IMR-90 (cell line): ENCODE measurements around the gene ZNF714. TPM values are rescaled to one million over a fixed set of nuclear protein-coding genes. Genes with fewer than 3 reads are reported as not detected.

Experiments
- ATAC-seq: fragments of 200-7000 bp; cut with Tn5 transposase; 2 replicates; pipeline ENCODE4 v1.9.1; 2020; ENCODE audit warnings: low read depth, mild to moderate bottlenecking, moderate library complexity
- BruUV-seq: library from RNA; stranded (reverse); fragments of 400-500 nt; replicated peaks from 2 replicates; lab custom pipeline; 2021; lab: Mats Ljungman, UMichigan
- CTCF ChIA-PET: fragments of 300-600 bp; formaldehyde crosslinking; extraction: SDS; loops from one replicate; lab custom pipeline; 2021; ENCODE audit warnings: antibody characterized with exemption; lab: Yijun Ruan, JAX
- POLR2A ChIA-PET: fragments of 300-600 bp; sonication (Branson Sonifier 250); formaldehyde crosslinking; loops from one replicate; lab custom pipeline; 2022; ENCODE audit warnings: antibody characterized with exemption; ENCODE audit not compliant: unreplicated experiment; lab: Charles Lee
- DNase-seq: peaks from one replicate; pipeline ENCODE4 v3.0.0; 2013
- H2AFZ ChIP-seq: replicated peaks from 2 replicates; pipeline ENCODE3; 2013; ENCODE audit warnings: low read length, mild to moderate bottlenecking; ENCODE audit not compliant: poor library complexity
- H2AK5ac ChIP-seq: 2 replicates; pipeline ENCODE4 v1.6.1; 2013; ENCODE audit warnings: low read depth, low read length, inconsistent platforms
- H2AK9ac ChIP-seq: replicated peaks from 2 replicates; pipeline ENCODE3; 2013; ENCODE audit warnings: mild to moderate bottlenecking, low read depth, low read length, moderate library complexity; ENCODE audit not compliant: poor library complexity
- H2BK120ac ChIP-seq: 2 replicates; pipeline ENCODE4 v1.6.1; 2013; ENCODE audit warnings: low read depth, low read length, inconsistent platforms
- H2BK15ac ChIP-seq: 3 replicates; pipeline ENCODE4 v1.6.1; 2013; ENCODE audit warnings: low read depth, low read length, inconsistent platforms
- H2BK20ac ChIP-seq: 2 replicates; pipeline ENCODE4 v1.6.1; 2013; ENCODE audit warnings: low read depth, mild to moderate bottlenecking, inconsistent platforms, low read length, moderate library complexity
- H2BK5ac ChIP-seq: 2 replicates; pipeline ENCODE4 v1.6.1; 2013; ENCODE audit warnings: mild to moderate bottlenecking, low read depth, low read length, inconsistent platforms; ENCODE audit not compliant: poor library complexity, severe bottlenecking
- H3K14ac ChIP-seq: replicated peaks from 2 replicates; pipeline ENCODE4 v1.6.1; 2013; ENCODE audit warnings: low read depth, low read length, inconsistent platforms
- H3K18ac ChIP-seq: 2 replicates; pipeline ENCODE4 v1.6.1; 2013; ENCODE audit warnings: low read depth, low read length, control low read depth
- H3K23ac ChIP-seq: 2 replicates; pipeline ENCODE4 v1.6.1; 2013; ENCODE audit warnings: low read depth, low read length, inconsistent platforms
- H3K27ac ChIP-seq: 2 replicates; pipeline ENCODE4 v1.5.1; 2013; ENCODE audit warnings: mild to moderate bottlenecking, control low read depth, low read length; ENCODE audit not compliant: insufficient read depth
- H3K27me3 ChIP-seq: 2 replicates; pipeline ENCODE4 v1.6.1; 2013; ENCODE audit warnings: low read length; ENCODE audit not compliant: control insufficient read depth, insufficient read depth
- H3K36me3 ChIP-seq: 2 replicates; pipeline ENCODE4 v1.6.1; 2013; ENCODE audit warnings: low read length, mixed read lengths; ENCODE audit not compliant: control insufficient read depth, insufficient read depth
- H3K4ac ChIP-seq: 2 replicates; pipeline ENCODE4 v1.6.1; 2013; ENCODE audit warnings: low read depth, low read length, inconsistent platforms
- H3K4me1 ChIP-seq: 2 replicates; pipeline ENCODE4 v1.6.1; 2013; ENCODE audit warnings: low read length, mixed read lengths; ENCODE audit not compliant: control insufficient read depth, insufficient read depth
- H3K4me2 ChIP-seq: 2 replicates; pipeline ENCODE4 v1.6.1; 2013; ENCODE audit warnings: low read depth, mild to moderate bottlenecking, control low read depth, low read length, moderate library complexity
- H3K4me3 ChIP-seq: 2 replicates; pipeline ENCODE4 v1.5.1; 2013; ENCODE audit warnings: low read depth, mild to moderate bottlenecking, control low read depth, low read length, moderate library complexity; ENCODE audit not compliant: insufficient read depth
- H3K56ac ChIP-seq: 2 replicates; pipeline ENCODE4 v1.6.1; 2013; ENCODE audit warnings: low read length, inconsistent platforms; ENCODE audit not compliant: insufficient read depth; ENCODE audit errors: extremely low read depth
- H3K79me1 ChIP-seq, 2 experiments: 2 replicates each; pipeline ENCODE4 v1.6.1; 2013; ENCODE audit warnings: low read length in 2 of 2, inconsistent platforms in 1 of 2, low read depth in 1 of 2
- H3K9ac ChIP-seq: 2 replicates; pipeline ENCODE4 v1.6.1; 2013; ENCODE audit warnings: low read depth, low read length, control low read depth
- H3K9me1 ChIP-seq: 2 replicates; pipeline ENCODE4 v1.6.1; 2013; ENCODE audit warnings: low read length, inconsistent platforms; ENCODE audit not compliant: insufficient read depth
- H3K9me3 ChIP-seq: 2 replicates; pipeline ENCODE4 v1.6.1; 2013; ENCODE audit warnings: low read length; ENCODE audit not compliant: control insufficient read depth, insufficient read depth
- H4K20me1 ChIP-seq: 2 replicates; pipeline ENCODE4 v1.6.1; 2013; ENCODE audit warnings: low read length, inconsistent platforms; ENCODE audit not compliant: insufficient read depth
- H4K5ac ChIP-seq: 2 replicates; pipeline ENCODE4 v1.6.1; 2013; ENCODE audit warnings: mild to moderate bottlenecking, low read depth, low read length, control low read depth
- H4K8ac ChIP-seq, 2 experiments: 2 replicates each; pipeline ENCODE4 v1.6.1; 2013; ENCODE audit warnings: low read depth in 2 of 2, low read length in 2 of 2, control low read depth in 1 of 2, inconsistent platforms in 1 of 2
- H4K91ac ChIP-seq: 2 replicates; pipeline ENCODE4 v1.6.1; 2013; ENCODE audit warnings: low read depth, low read length, inconsistent platforms; ENCODE audit not compliant: insufficient read depth
- BHLHE40 ChIP-seq: fragments of 150-350 bp; IDR thresholded peaks from 2 replicates; pipeline ENCODE4 v1.6.1; 2016; ENCODE audit warnings: mild to moderate bottlenecking, low read depth, low read length
- CEBPB ChIP-seq: IDR thresholded peaks from 2 replicates; pipeline ENCODE4 v1.6.1; 2012; ENCODE audit warnings: low read depth, low read length, improper control_type of control experiment
- CHD1 ChIP-seq: IDR thresholded peaks from 2 replicates; pipeline ENCODE4 v1.6.1; 2012; ENCODE audit warnings: low read depth, low read length, improper control_type of control experiment
- FOS ChIP-seq: fragments of 150-350 bp; IDR thresholded peaks from 2 replicates; pipeline ENCODE4 v1.6.1; 2016; ENCODE audit warnings: low read depth, low read length
- MAFK ChIP-seq: IDR thresholded peaks from 2 replicates; pipeline ENCODE4 v1.6.1; 2012; ENCODE audit warnings: low read depth, low read length, improper control_type of control experiment
- MAZ ChIP-seq: IDR thresholded peaks from 2 replicates; pipeline ENCODE4 v1.6.1; 2012; ENCODE audit warnings: low read depth, mild to moderate bottlenecking, low read length, improper control_type of control experiment, moderate library complexity, borderline replicate concordance
- MXI1 ChIP-seq: IDR thresholded peaks from 2 replicates; pipeline ENCODE4 v1.6.1; 2012; ENCODE audit warnings: low read depth, mild to moderate bottlenecking, low read length, moderate library complexity, borderline replicate concordance
- NFE2L2 ChIP-seq: fragments of 150-350 bp; IDR thresholded peaks from 2 replicates; pipeline ENCODE4 v1.6.1; 2016; ENCODE audit warnings: low read depth, mild to moderate bottlenecking, low read length
- POLR2A ChIP-seq: IDR thresholded peaks from 2 replicates; pipeline ENCODE4 v1.6.1; 2012; ENCODE audit warnings: mild to moderate bottlenecking, low read depth, low read length
- RAD21 ChIP-seq: IDR thresholded peaks from 2 replicates; pipeline ENCODE4 v1.6.1; 2012; ENCODE audit warnings: low read length, improper control_type of control experiment
- RCOR1 ChIP-seq: IDR thresholded peaks from 2 replicates; pipeline ENCODE4 v1.6.1; 2012; ENCODE audit warnings: mild to moderate bottlenecking, low read length, improper control_type of control experiment; ENCODE audit not compliant: insufficient replicate concordance
- RFX5 ChIP-seq: IDR thresholded peaks from 2 replicates; pipeline ENCODE4 v1.8.0; 2012; ENCODE audit warnings: low read depth, mild to moderate bottlenecking, low read length, moderate library complexity
- SMC3 ChIP-seq: fragments of 150-350 bp; IDR thresholded peaks from 2 replicates; pipeline ENCODE4 v1.6.1; 2016; ENCODE audit warnings: low read depth, mild to moderate bottlenecking, antibody characterized with exemption, low read length, moderate library complexity
- WGBS, 2 experiments: methylation state at CpG; one replicate each; pipeline versions ENCODE4 v1.1.5 to v1.1.7; 2013; ENCODE audit warnings: missing lambda C conversion rate in 2 of 2; ENCODE audit not compliant: insufficient read length in 1 of 2; ENCODE audit errors: extremely low coverage in 2 of 2; 5-methylcytosine and 5-hydroxymethylcytosine counted together
- dilution Hi-C: fragments of 300-500 bp; cut with HindIII; formaldehyde crosslinking; loops from one replicate; pipeline ENCODE4 v1.14.3; 2018; ENCODE audit warnings: low sequenced_read_pairs; ENCODE audit not compliant: unreplicated experiment
- in situ Hi-C: fragments of 300-500 bp; cut with MboI; formaldehyde crosslinking; loops from 3 replicates; pipeline ENCODE4 v1.14.3; 2019; ENCODE audit warnings: low sequenced_read_pairs, inconsistent platforms, mixed read lengths
- intact Hi-C: fragments of 100-400 bp; cut with micrococcal nuclease; formaldehyde crosslinking; loops from 2 replicates; pipeline ENCODE4 v1.10.0; 2022
- polyA plus RNA-seq, 3 experiments: library from polyadenylated mRNA; depleted of rRNA; stranded (reverse); fragments of >200 nt; gene quantifications; 2 replicates each; pipeline ENCODE4 v1.2.3, GENCODE V29; 2012; ENCODE audit warnings: low replicate concordance in 1 of 3
- total RNA-seq: library from RNA; depleted of rRNA; stranded (reverse); fragments of >200 nt; gene quantifications from 2 replicates; pipeline ENCODE4 v1.2.3, GENCODE V29; 2012
- TF ChIP-seq, protein P1 (sequence below): fragments of 150-350 bp; IDR thresholded peaks from 2 replicates; pipeline ENCODE4 v1.6.1; 2016; ENCODE audit warnings: low read depth, mild to moderate bottlenecking, low read length, moderate library complexity, borderline replicate concordance
- TF ChIP-seq, protein P2 (sequence below): fragments of 150-350 bp; IDR thresholded peaks from 2 replicates; pipeline ENCODE4 v1.6.1; 2017; ENCODE audit warnings: mild to moderate bottlenecking, antibody characterized with exemption, low read length, low read depth
- TF ChIP-seq, protein P3 (sequence below): conservative IDR thresholded peaks from 2 replicates; pipeline ENCODE4 v1.5.1; 2012; ENCODE audit warnings: mild to moderate bottlenecking, low read depth, low read length, improper control_type of control experiment

The ZNF714 gene
- total and polyA plus RNA-seq, 2 of the 4 experiments (the other 2 are of a cell fraction), result 7.2 to 14.3 TPM

DNA sequence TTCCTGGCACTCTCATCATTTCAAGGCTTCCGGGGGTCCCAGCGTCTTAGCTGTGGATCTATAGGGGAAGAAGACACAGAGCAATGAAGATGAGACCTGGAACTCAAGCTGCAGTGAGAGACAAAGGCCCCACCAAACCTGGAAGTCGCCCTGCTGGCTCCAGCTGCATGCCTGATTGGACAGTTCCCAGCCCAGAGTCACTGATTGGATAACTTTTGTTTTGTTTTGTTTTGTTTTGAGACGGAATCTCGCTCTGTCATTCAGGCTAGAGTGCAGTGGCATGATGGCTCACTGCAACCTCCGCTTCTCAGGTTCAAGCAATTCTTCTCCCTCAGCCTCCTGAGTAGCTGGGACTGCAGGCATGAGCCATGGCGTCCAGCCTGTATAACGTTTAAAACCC lies 53.4 kb downstream of the ZNF714 start:
- DNase-seq (no peak), ATAC-seq (no peak)
- H3K56ac ChIP-seq, result no peak overlapping the region
- H2BK5ac ChIP-seq, result no peak overlapping the region
- TF ChIP-seq MAZ (no peak), RCOR1 (no peak), RAD21 (no peak), SMC3 (no peak), CHD1 (no peak), MAFK (no peak), BHLHE40 (no peak), CEBPB (no peak), RFX5 (no peak), FOS (no peak), MXI1 (no peak), NFE2L2 (no peak), POLR2A (no peak)
- TF ChIP-seq, protein P1, sequence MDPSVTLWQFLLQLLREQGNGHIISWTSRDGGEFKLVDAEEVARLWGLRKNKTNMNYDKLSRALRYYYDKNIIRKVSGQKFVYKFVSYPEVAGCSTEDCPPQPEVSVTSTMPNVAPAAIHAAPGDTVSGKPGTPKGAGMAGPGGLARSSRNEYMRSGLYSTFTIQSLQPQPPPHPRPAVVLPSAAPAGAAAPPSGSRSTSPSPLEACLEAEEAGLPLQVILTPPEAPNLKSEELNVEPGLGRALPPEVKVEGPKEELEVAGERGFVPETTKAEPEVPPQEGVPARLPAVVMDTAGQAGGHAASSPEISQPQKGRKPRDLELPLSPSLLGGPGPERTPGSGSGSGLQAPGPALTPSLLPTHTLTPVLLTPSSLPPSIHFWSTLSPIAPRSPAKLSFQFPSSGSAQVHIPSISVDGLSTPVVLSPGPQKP, result no peak
- TF ChIP-seq, protein P2, sequence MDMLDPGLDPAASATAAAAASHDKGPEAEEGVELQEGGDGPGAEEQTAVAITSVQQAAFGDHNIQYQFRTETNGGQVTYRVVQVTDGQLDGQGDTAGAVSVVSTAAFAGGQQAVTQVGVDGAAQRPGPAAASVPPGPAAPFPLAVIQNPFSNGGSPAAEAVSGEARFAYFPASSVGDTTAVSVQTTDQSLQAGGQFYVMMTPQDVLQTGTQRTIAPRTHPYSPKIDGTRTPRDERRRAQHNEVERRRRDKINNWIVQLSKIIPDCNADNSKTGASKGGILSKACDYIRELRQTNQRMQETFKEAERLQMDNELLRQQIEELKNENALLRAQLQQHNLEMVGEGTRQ, result no peak
- TF ChIP-seq, protein P3, sequence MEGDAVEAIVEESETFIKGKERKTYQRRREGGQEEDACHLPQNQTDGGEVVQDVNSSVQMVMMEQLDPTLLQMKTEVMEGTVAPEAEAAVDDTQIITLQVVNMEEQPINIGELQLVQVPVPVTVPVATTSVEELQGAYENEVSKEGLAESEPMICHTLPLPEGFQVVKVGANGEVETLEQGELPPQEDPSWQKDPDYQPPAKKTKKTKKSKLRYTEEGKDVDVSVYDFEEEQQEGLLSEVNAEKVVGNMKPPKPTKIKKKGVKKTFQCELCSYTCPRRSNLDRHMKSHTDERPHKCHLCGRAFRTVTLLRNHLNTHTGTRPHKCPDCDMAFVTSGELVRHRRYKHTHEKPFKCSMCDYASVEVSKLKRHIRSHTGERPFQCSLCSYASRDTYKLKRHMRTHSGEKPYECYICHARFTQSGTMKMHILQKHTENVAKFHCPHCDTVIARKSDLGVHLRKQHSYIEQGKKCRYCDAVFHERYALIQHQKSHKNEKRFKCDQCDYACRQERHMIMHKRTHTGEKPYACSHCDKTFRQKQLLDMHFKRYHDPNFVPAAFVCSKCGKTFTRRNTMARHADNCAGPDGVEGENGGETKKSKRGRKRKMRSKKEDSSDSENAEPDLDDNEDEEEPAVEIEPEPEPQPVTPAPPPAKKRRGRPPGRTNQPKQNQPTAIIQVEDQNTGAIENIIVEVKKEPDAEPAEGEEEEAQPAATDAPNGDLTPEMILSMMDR, result no peak
- no peak overlapping the region for H3K4ac ChIP-seq
- no peaks in the 10 kb centered on the region for H3K9me3 ChIP-seq
- WGBS, 2 experiments, result 60% methylated on average over 1 of the region's 8 CpGs; no CpG with 5 or more reads in 1 of the 2 experiments
- H3K4me2 ChIP-seq, result no peak overlapping the region
- no peaks in the 10 kb centered on the region for H3K27me3 ChIP-seq
- intact Hi-C loops (no loop called here), in situ Hi-C loops (no loop called here), dilution Hi-C loops (no loop called here)
- H3K9me1 ChIP-seq, result no peaks in the 10 kb centered on the region
- H3K4me1 ChIP-seq, result no peaks in the 10 kb centered on the region
- H4K91ac ChIP-seq, result no peak overlapping the region
- no TSS peak for BruUV-seq
- H4K8ac ChIP-seq, result no peak overlapping the region
- H4K20me1 ChIP-seq, result no peaks in the 10 kb centered on the region
- H2AK5ac ChIP-seq, result no peak overlapping the region
- no peak overlapping the region for H4K5ac ChIP-seq
- H3K27ac ChIP-seq, result no peak overlapping the region
- H3K18ac ChIP-seq, result no peak overlapping the region
- no peak overlapping the region for H2BK120ac ChIP-seq
- no peak overlapping the region for H3K9ac ChIP-seq
- no peak overlapping the region for H2AFZ ChIP-seq
- H3K14ac ChIP-seq, result no peak overlapping the region
- CTCF ChIA-PET, result no interaction called here
- no peak overlapping the region for H3K4me3 ChIP-seq
- H2BK15ac ChIP-seq, result no peak overlapping the region
- no peak overlapping the region for H2BK20ac ChIP-seq
- H2AK9ac ChIP-seq, result no peak overlapping the region
- H3K79me1 ChIP-seq, result no peaks in the 10 kb centered on the region
- POLR2A ChIA-PET, result no interaction called here
- no peak overlapping the region for H3K23ac ChIP-seq
- H3K36me3 ChIP-seq, result no peaks in the 10 kb centered on the region
